Retinal pigment epithelial cell (primary cell): ENCODE data around the gene ZNF254.
"Not testable (repeated sequence)": the region's sequence is repeated elsewhere in the genome, so short reads cannot be mapped to it uniquely, and the experiment has no call there.

Source experiments
- DNase-seq: peaks from one replicate; pipeline ENCODE4 v3.0.0-alpha.2; 2010; ENCODE audit warnings: low read depth
- H3K4me3 ChIP-seq: 2 replicates; pipeline ENCODE4 v1.5.1; 2011; ENCODE audit warnings: mild to moderate bottlenecking, low read length, control low read depth, moderate library complexity
- CTCF ChIP-seq: conservative IDR thresholded peaks from 2 replicates; pipeline ENCODE4 v1.5.1; 2011; ENCODE audit warnings: low read depth, low read length, control low read depth, inconsistent platforms

Gene ZNF254

GRCh38 chr19:24086974-24087595 lies at the start of gene ZNF254:
Gene ZNF254, plus strand, starts transcription at chr19:24087187. Its CDS starts 121 bp downstream, at chr19:24087308.
- peak; percentile 92 for DNase-seq
- TF ChIP-seq CTCF: no peak
- peak within 1 kb of the TSS; percentile 76 for H3K4me3 ChIP-seq

GRCh38 chr19:24040621-24041020 lies 46.4 kb upstream of the ZNF254 start:
- no peak for DNase-seq
- TF ChIP-seq CTCF: no peak
- H3K4me3 ChIP-seq: no peak overlapping the region

GRCh38 chr19:24041326-24041725 lies 45.7 kb upstream of the ZNF254 start:
- DNase-seq, H3K4me3 ChIP-seq: not testable (repeated sequence)

GRCh38 chr19:24046550-24046949 lies 40.4 kb upstream of the ZNF254 start:
- no peak overlapping the region for H3K4me3 ChIP-seq
- no peak for TF ChIP-seq CTCF
- DNase-seq: no peak

- no peak for DNase-seq
- peak; percentile 4 for TF ChIP-seq CTCF
- H3K4me3 ChIP-seq: no peak overlapping the region
Measured at GRCh38 chr19:24048261-24048660, 38.7 kb upstream of the ZNF254 start.

GRCh38 chr19:24049537-24049936 lies 37.5 kb upstream of the ZNF254 start:
- no peak for TF ChIP-seq CTCF
- DNase-seq: no peak
- H3K4me3 ChIP-seq: no peak overlapping the region

- no peak overlapping the region for H3K4me3 ChIP-seq
- no peak for TF ChIP-seq CTCF
- DNase-seq: no peak
Measured at GRCh38 chr19:24051516-24051915, 35.5 kb upstream of the ZNF254 start.
